KOPT-K1 (cell line): ENCODE data around the gene STXBP6.

Source experiments
- H3K27ac ChIP-seq: fragments of 200-600 bp; sonication (generic); 2 replicates; pipeline ENCODE4 v1.5.1; 2016; ENCODE audit warnings: antibody characterized with exemption, mild to moderate bottlenecking, low read depth, low read length; ENCODE audit not compliant: poor library complexity, severe bottlenecking
- H3K36me3 ChIP-seq: fragments of 200-600 bp; sonication (generic); 2 replicates; pipeline ENCODE4 v1.5.1; 2017; ENCODE audit warnings: antibody characterized with exemption, mild to moderate bottlenecking, low read length, moderate library complexity; ENCODE audit not compliant: insufficient read depth
- H3K9me3 ChIP-seq: fragments of 200-600 bp; sonication (generic); 2 replicates; pipeline ENCODE4 v1.5.1; 2017; ENCODE audit warnings: antibody characterized with exemption, low read length, mild to moderate bottlenecking; ENCODE audit not compliant: insufficient read depth, poor library complexity, severe bottlenecking

STXBP6 gene

GRCh38 chr14:25011095-25011494 lies 38.9 kb downstream of the STXBP6 start:
- no peaks in the 10 kb centered on the region for H3K36me3 ChIP-seq
- H3K27ac ChIP-seq, result no peak overlapping the region
- no peaks in the 10 kb centered on the region for H3K9me3 ChIP-seq

GRCh38 chr14:25010471-25010870 lies 39.5 kb downstream of the STXBP6 start:
- no peak overlapping the region for H3K27ac ChIP-seq
- no peaks in the 10 kb centered on the region for H3K9me3 ChIP-seq
- H3K36me3 ChIP-seq, result no peaks in the 10 kb centered on the region

GRCh38 chr14:25009891-25010290 lies 40.1 kb downstream of the STXBP6 start:
- Histone ChIP-seq H3K36me3 (no peaks in the 10 kb centered on the region), H3K9me3 (no peaks in the 10 kb centered on the region), H3K27ac (no peak overlapping the region)

- Histone ChIP-seq H3K27ac (no peak overlapping the region), H3K9me3 (no peaks in the 10 kb centered on the region)
Observed at GRCh38 chr14:25007832-25008231, 42.1 kb downstream of the STXBP6 start.

GRCh38 chr14:25006961-25007795 lies 42.8 kb downstream of the STXBP6 start:
- H3K36me3 ChIP-seq, result no peaks in the 10 kb centered on the region
- no peak overlapping the region for H3K27ac ChIP-seq
- H3K9me3 ChIP-seq, result no peaks in the 10 kb centered on the region

More at GRCh38 chr14:25007832-25008231, 42.1 kb downstream of the STXBP6 start:
- no peaks in the 10 kb centered on the region for H3K36me3 ChIP-seq

- Histone ChIP-seq H3K27ac (no peak overlapping the region), H3K9me3 (no peaks in the 10 kb centered on the region), H3K36me3 (no peaks in the 10 kb centered on the region)
Observed at GRCh38 chr14:25006031-25006430, 43.9 kb downstream of the STXBP6 start.

- no peaks in the 10 kb centered on the region for H3K9me3 ChIP-seq
- no peaks in the 10 kb centered on the region for H3K36me3 ChIP-seq
- no peak overlapping the region for H3K27ac ChIP-seq
Observed at GRCh38 chr14:25004389-25004809, 45.5 kb downstream of the STXBP6 start.

GRCh38 chr14:25003537-25003936 lies 46.4 kb downstream of the STXBP6 start:
- Histone ChIP-seq H3K9me3 (no peaks in the 10 kb centered on the region), H3K36me3 (no peaks in the 10 kb centered on the region), H3K27ac (no peak overlapping the region)

- Histone ChIP-seq H3K27ac (no peak overlapping the region), H3K36me3 (no peaks in the 10 kb centered on the region), H3K9me3 (no peaks in the 10 kb centered on the region)
Observed at GRCh38 chr14:25001601-25002000, 48.3 kb downstream of the STXBP6 start.

- Histone ChIP-seq H3K9me3 (no peaks in the 10 kb centered on the region), H3K27ac (no peak overlapping the region), H3K36me3 (no peaks in the 10 kb centered on the region)
Observed at GRCh38 chr14:25001156-25001555, 48.8 kb downstream of the STXBP6 start.

GRCh38 chr14:24999157-24999556 lies 50.8 kb downstream of the STXBP6 start:
- Histone ChIP-seq H3K36me3 (no peaks in the 10 kb centered on the region), H3K27ac (no peak overlapping the region), H3K9me3 (no peaks in the 10 kb centered on the region)

- H3K9me3 ChIP-seq, result no peaks in the 10 kb centered on the region
- no peaks in the 10 kb centered on the region for H3K36me3 ChIP-seq
- no peak overlapping the region for H3K27ac ChIP-seq
Observed at GRCh38 chr14:24996930-24997725, 52.8 kb downstream of the STXBP6 start.

- H3K36me3 ChIP-seq, result no peaks in the 10 kb centered on the region
- H3K27ac ChIP-seq, result no peak overlapping the region
- H3K9me3 ChIP-seq, result no peaks in the 10 kb centered on the region
Observed at GRCh38 chr14:24995016-24995415, 54.9 kb downstream of the STXBP6 start.

- Histone ChIP-seq H3K36me3 (no peaks in the 10 kb centered on the region), H3K27ac (no peak overlapping the region), H3K9me3 (no peaks in the 10 kb centered on the region)
Observed at GRCh38 chr14:24993631-24994030, 56.3 kb downstream of the STXBP6 start.

GRCh38 chr14:24992624-24993360 lies 57.2 kb downstream of the STXBP6 start:
- H3K36me3 ChIP-seq, result no peaks in the 10 kb centered on the region
- no peaks in the 10 kb centered on the region for H3K9me3 ChIP-seq
- no peak overlapping the region for H3K27ac ChIP-seq
